Ishikawa (cell line): ENCODE data around the gene TFAP2D.

Experiments used
- CEBPB ChIP-seq: IDR thresholded peaks from 2 replicates; pipeline ENCODE4 v1.6.1; 2012
- CREB1 ChIP-seq: IDR thresholded peaks from 2 replicates; pipeline ENCODE4 v1.6.1; 2012; ENCODE audit warnings: low read depth
- EGR1 ChIP-seq: IDR thresholded peaks from 2 replicates; pipeline ENCODE4 v1.6.1; 2012
- FOXM1 ChIP-seq: IDR thresholded peaks from 2 replicates; pipeline ENCODE4 v1.6.1; 2012; ENCODE audit warnings: low read depth, borderline replicate concordance
- NFIC ChIP-seq: IDR thresholded peaks from 2 replicates; pipeline ENCODE4 v1.6.1; 2012
- RAD21 ChIP-seq: IDR thresholded peaks from 2 replicates; pipeline ENCODE4 v1.6.1; 2012; ENCODE audit warnings: low read depth
- REST ChIP-seq: IDR thresholded peaks from 2 replicates; pipeline ENCODE4 v1.6.1; 2012; ENCODE audit warnings: low read depth, mild to moderate bottlenecking
- TAF1 ChIP-seq: IDR thresholded peaks from 2 replicates; pipeline ENCODE4 v1.6.1; 2012; ENCODE audit warnings: low read depth, mild to moderate bottlenecking
- TCF12 ChIP-seq: IDR thresholded peaks from 2 replicates; pipeline ENCODE4 v1.6.1; 2012; ENCODE audit warnings: low read depth
- TEAD4 ChIP-seq: IDR thresholded peaks from 2 replicates; pipeline ENCODE4 v1.6.1; 2012
- USF1 ChIP-seq: IDR thresholded peaks from 2 replicates; pipeline ENCODE4 v1.6.1; 2012
- YY1 ChIP-seq: IDR thresholded peaks from 2 replicates; pipeline ENCODE4 v1.6.1; 2012; ENCODE audit warnings: low read depth
- ZBTB7A ChIP-seq: IDR thresholded peaks from 2 replicates; pipeline ENCODE4 v1.6.1; 2012; ENCODE audit warnings: low read depth

Gene TFAP2D

GRCh38 chr6:50780382-50780781, 67.1 kb downstream of the TFAP2D start:
- TF ChIP-seq ZBTB7A (no peak), RAD21 (no peak), FOXM1 (no peak), YY1 (no peak)

GRCh38 chr6:50785921-50786320, 72.6 kb downstream of the TFAP2D start:
- TF ChIP-seq CEBPB (no peak), USF1 (no peak), EGR1 (no peak), ZBTB7A (no peak), TCF12 (no peak), CREB1 (no peak), TEAD4 (no peak), YY1 (no peak), NFIC (no peak), REST (no peak), RAD21 (no peak)

GRCh38 chr6:50791900-50792508, 78.7 kb downstream of the TFAP2D start:
- TF ChIP-seq TEAD4 (no peak), RAD21 (peak; percentile 60)

GRCh38 chr6:50792771-50793170, 79.4 kb downstream of the TFAP2D start:
- TF ChIP-seq ZBTB7A (no peak), REST (no peak), YY1 (no peak), TAF1 (no peak), TEAD4 (no peak), RAD21 (no peak), EGR1 (no peak), CEBPB (no peak), CREB1 (no peak)

DNA sequence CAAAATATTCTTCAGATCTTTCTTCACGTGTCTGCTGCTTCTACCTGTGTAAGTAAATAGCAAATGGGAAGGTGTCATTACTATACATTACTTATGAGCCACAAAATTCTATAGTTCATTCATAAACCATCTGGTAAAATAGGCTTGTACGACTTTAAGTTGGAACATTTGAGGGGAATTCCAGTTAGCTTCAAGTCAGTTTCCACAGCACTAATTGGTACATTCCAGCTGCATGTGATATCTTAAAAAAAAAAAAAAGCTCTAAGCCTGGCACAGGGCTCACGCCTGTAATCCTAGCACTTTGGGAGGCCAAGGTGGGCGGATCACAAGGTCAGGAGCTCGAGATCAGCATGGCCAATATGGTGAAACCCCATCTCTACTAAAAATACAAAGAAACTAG, 82.2 kb downstream of the TFAP2D start:
- TF ChIP-seq TEAD4 (no peak), RAD21 (no peak), NFIC (no peak), TAF1 (no peak), YY1 (no peak), REST (no peak), EGR1 (no peak), FOXM1 (no peak)

DNA sequence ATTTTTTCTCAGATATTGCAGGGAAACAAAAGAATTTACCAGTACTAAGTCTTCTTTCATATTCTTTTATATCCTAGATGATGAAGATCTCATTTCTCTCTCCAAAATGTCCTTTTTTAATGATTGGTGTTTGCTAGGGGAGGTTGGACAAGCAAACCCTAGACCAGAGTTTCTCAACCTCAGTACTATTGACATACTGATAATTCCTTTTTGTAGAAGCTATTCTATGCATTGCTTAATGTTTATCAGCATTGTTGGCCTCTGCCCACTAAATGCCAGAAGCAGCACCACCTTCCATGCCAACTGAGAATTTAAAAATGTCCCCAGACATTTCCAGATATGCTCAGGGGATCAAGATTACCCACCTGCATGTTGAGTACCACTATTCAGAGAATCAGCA, 91.0 kb downstream of the TFAP2D start:
- TF ChIP-seq FOXM1 (no peak), NFIC (no peak), CREB1 (no peak), REST (no peak)
